Gastrocnemius medialis (tissue), 4 donors: Measurements from ENCODE around the gene SLC9A7.

ENCODE experiments used
- CTCF ChIP-seq, 5 experiments: fragments of 450-650 bp in 3 of 5; fragments of 200-600 bp in 2 of 5; sonication (generic) in 2 of 5; IDR thresholded peaks in 4 of 5; conservative IDR thresholded peaks in 1 of 5; 1 replicate in 4 of 5; 2 replicates in 1 of 5; pipeline ENCODE4 v1.5.1; 2016 to 2019; ENCODE audit warnings: antibody characterized with exemption in 5 of 5, mild to moderate bottlenecking in 3 of 5, moderate library complexity in 3 of 5
- POLR2A ChIP-seq, 2 donors: fragments of 450-650 bp; IDR thresholded peaks; one replicate each; pipeline ENCODE4 v1.6.1; 2017; ENCODE audit warnings: antibody characterized with exemption in 2 of 2, mild to moderate bottlenecking in 2 of 2, moderate library complexity in 2 of 2

GRCh38 chrX:46574774-46575381 is 184.0 kb downstream of the SLC9A7 start:
- TF ChIP-seq CTCF (IDR thresholded peaks at IDR 0.05 in 4 of 5, conservative IDR thresholded peaks at IDR 0.05 in 1 of 5) (no peak), POLR2A (IDR thresholded peaks at IDR 0.05) (no peak)
